Stomach (tissue), 4 donors: ENCODE measurements around the gene RBFOX2.

Experiments used
- EP300 ChIP-seq: sonication (generic); formaldehyde crosslinking; IDR thresholded peaks from one replicate; pipeline ENCODE4 v1.6.1; 2017; ENCODE audit warnings: antibody characterized with exemption
- TF ChIP-seq, protein P1 (sequence below), 7 experiments: fragments of 450-650 bp in 4 of 7; fragments of 200-600 bp in 3 of 7; sonication (generic) in 3 of 7; IDR thresholded peaks; one replicate each; pipeline ENCODE4 v1.5.1; 2016 to 2019; ENCODE audit warnings: antibody characterized with exemption in 7 of 7, control low read depth in 2 of 7, mild to moderate bottlenecking in 1 of 7

DNA sequence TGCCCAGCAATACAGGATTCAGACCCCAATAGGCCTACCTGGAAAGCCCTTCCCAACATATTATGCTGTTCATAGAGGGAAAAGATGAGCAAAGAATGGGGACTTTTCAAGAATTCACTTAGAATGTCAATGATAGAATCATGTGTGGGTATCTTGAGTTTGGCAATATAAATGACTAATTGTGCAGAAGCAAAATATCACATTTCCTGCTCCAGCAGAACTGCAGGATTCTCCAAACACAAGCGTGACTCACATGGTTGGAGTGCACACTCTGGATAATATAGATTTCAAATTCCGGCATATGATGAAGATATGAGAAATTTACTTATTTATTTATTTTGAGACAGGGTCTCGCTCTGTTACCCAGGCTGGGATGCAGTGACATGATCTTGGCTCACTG, 323.5 kb downstream of the RBFOX2 start:
- no peak for TF ChIP-seq EP300
- TF ChIP-seq, protein P1, sequence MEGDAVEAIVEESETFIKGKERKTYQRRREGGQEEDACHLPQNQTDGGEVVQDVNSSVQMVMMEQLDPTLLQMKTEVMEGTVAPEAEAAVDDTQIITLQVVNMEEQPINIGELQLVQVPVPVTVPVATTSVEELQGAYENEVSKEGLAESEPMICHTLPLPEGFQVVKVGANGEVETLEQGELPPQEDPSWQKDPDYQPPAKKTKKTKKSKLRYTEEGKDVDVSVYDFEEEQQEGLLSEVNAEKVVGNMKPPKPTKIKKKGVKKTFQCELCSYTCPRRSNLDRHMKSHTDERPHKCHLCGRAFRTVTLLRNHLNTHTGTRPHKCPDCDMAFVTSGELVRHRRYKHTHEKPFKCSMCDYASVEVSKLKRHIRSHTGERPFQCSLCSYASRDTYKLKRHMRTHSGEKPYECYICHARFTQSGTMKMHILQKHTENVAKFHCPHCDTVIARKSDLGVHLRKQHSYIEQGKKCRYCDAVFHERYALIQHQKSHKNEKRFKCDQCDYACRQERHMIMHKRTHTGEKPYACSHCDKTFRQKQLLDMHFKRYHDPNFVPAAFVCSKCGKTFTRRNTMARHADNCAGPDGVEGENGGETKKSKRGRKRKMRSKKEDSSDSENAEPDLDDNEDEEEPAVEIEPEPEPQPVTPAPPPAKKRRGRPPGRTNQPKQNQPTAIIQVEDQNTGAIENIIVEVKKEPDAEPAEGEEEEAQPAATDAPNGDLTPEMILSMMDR (IDR thresholded peaks at IDR 0.05) = no peak
